Measurements from ENCODE around the gene IL18BP.

IL18BP gene

DNA sequence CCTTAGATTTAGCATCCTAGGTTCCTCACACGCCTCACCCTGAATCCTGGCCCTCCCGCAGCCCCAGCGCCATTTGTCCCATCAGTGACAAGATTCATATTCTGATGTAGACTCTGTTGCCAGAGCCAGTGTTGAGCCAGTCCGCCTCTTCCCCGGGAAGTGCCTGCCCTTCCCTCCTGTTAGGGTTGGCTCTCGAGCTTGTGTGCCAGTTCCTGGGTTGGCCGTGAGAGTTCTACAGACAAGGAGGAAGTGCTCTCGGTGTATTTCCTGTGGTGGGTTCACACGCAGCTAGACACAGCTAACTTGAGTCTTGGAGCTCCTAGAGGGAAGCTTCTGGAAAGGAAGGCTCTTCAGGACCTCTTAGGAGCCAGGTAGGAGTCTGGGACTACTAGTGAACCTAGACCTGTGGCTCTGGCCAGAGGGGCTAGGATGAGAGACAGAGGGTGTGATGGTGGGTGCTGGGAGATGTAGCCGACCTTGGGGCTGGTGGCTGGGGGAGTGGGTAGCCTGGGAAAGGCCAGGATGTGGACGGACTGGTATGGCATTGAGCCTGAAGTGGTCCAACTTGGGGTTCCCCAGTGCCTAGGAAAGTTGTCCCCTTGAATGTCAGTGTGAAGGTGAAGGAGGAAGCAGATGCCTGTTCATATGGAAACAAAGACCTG, at the start of gene IL18BP:
IL18BP (plus strand) TSS at position 261 of the 662 bp plus-strand sequence. CDS start 1,076 bp downstream, outside the sequence.
- DNase-seq = no peak

DNA sequence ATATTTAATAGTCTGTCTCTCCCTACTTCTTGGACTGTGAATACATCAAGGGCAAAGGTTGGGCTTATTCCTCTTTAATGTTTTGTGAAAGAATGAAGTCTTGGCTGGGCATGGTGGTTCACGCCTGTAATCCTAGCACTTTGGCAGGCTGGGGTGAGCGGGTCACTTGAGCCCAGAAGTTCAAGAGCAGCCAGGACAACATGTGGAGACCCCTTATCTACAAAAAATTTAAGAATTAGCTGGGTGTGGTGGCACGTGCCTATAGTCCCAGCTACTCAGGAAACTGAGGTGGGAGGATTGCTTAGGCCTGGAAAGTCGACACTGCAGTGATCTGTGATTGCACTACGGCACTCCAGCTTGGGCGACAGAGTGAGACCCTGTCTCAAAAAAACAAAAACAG, 49.7 kb upstream of the IL18BP start:
- no peak for DNase-seq

- DNase-seq = no peak
Observed at GRCh38 chr11:71951741-71952310, 46.9 kb upstream of the IL18BP start.

GRCh38 chr11:71955898-71956456, 42.7 kb upstream of the IL18BP start:
- no peak for DNase-seq

DNA sequence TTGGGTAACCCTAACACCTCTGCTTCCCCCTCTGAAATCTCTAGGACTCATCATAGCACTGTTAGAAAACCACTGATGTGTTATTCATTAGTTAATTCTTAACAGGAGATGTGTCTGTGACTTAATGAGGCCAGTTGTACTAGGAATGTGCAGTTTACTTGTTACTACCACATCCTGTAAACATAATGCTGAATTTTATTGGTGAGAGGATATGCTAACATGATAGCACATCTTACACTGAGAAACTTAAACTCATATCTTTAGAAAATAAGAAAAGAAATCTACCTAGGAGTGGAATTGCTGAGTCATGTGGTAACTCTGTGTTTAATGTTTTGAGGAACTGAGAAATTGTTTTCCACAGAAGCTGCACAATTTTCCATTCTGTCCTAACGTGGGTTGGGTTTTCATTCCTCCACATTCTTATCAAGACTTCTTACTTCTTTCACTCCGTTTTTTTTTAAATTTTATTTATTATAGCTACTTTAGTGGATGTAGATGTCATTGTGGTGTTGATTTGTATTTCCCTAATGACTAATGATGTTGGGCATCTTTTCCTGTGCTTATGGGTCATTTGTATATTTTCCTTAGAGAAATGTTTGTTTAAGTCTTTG, 36.2 kb upstream of the IL18BP start:
- no peak for DNase-seq

- DNase-seq = no peak
Observed at GRCh38 chr11:71963468-71963867, 35.2 kb upstream of the IL18BP start.

GRCh38 chr11:71964641-71965040, 34.1 kb upstream of the IL18BP start:
- no peak for DNase-seq

DNA sequence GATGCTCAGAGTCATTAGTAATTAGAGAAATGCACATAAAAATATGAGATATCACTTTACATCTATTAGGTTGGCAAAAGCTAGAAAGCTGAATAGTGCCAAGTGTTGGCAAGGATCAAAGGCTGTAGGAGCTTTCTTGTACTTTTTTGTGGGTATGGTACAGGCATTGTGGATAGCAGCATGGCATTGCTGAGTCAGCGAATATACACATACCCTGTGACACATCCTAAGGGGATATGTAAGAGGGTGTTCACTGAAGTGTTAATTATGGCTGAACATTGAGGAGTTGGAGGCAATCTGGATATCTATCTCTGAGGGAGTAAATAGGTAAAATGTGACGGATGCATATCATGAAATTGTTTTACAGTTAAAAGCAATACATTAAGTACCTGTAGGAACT, 27.0 kb upstream of the IL18BP start:
- DNase-seq = no peak

- no peak for DNase-seq
Observed at GRCh38 chr11:71976551-71976950, 22.2 kb upstream of the IL18BP start.

DNA sequence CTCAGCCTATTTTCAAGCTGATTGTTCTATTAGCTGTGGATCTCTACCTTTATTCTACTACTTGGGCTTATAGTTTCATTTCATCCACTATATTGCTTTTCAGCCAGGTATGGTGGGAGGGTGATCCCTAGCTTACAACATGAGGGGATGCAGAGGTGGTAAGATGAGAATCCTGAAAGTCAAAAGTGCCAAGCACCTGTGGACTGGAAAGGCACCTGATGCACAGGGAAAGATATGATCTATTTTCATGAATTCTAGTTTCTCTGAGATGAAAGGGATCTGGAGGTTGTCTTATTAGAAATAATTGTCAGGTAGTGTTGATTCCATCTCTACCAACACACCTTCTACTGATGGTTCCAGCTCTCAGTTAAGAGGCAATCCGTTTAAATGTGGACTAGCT, 21.6 kb upstream of the IL18BP start:
- DNase-seq = no peak

DNA sequence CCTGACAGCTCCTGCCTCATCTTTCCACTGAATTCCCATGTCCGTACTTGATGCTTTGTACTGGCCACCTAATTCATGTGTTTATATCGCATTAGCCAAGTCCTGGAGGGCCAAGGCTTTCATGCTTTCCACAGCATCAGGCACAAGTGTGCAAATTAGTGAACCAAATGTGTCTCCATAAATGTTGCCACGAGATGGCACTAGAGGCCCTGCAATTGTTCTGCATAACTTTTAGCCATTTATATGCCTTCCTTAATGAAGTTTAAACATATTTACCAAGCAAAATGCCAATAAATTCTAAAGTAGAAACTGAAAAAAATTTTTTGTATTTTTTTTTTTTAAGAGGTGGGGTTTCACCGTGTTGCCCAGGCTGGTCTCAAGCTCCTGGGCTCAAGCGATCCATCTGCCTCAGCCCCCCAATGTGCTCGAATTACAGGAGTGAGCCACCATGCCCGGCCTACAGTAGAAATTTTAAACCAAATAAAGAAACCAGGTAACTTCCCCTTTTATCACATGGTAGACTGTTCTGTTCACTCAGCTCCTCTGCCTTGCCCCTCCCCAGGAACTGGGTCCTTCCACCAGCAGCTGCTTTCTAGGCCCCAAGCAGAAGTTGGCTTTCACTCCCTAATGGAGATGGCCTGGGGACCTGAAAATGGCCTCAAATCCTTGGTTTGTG, 20.8 kb upstream of the IL18BP start:
- no peak for DNase-seq

GRCh38 chr11:71979094-71979493, 19.6 kb upstream of the IL18BP start:
- DNase-seq = no peak

DNA sequence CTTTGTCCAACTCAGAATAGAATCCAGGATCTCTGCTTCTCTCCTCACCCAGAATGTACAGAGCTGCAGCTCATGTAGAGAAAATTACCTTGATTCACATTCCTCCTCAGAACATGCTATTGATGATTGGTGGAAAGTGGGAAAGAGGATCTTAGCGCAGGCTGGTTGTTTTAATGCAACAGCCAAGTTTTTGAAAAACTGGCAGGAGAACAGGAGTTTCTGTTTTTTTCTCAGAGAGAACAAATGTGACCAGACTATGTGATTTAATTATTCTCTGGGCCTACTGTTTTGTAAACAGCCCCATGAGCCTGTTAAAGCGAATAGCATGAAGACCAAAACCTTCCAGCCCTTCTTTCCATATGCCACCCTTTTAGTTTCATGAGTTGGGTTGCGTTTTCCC, 19.1 kb upstream of the IL18BP start:
- no peak for DNase-seq

GRCh38 chr11:71986131-71986530, 12.6 kb upstream of the IL18BP start:
- no peak for DNase-seq

- DNase-seq = no peak
Observed at GRCh38 chr11:71987521-71987920, 11.2 kb upstream of the IL18BP start.

GRCh38 chr11:71988050-71988449, 10.7 kb upstream of the IL18BP start:
- DNase-seq = no peak

- DNase-seq = no peak
Observed at GRCh38 chr11:71990701-71991100, 8.0 kb upstream of the IL18BP start.

DNA sequence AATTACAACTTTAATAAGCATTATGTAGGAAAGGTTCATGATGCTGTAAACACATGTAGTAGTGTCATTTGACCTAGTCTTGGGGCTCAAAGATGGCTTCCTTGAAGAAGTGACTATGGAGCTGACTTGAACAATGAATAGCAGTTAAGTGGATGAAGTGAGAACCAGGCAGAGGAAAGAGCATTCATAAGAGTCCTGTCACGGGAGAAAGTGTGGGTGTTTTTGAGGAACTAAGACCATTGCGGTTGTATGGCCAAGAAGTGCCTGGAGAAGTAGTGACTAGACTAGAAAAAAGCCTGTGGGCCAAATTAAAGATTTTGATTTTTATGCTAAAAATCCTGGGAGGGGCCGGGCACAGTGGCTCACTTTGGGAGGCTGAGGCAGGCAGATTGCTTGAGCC, 7.2 kb upstream of the IL18BP start:
- no peak for DNase-seq

GRCh38 chr11:71992136-71992730, 6.5 kb upstream of the IL18BP start:
- no peak for DNase-seq

- DNase-seq = no peak
Observed at GRCh38 chr11:71994786-71995185, 3.9 kb upstream of the IL18BP start.

DNA sequence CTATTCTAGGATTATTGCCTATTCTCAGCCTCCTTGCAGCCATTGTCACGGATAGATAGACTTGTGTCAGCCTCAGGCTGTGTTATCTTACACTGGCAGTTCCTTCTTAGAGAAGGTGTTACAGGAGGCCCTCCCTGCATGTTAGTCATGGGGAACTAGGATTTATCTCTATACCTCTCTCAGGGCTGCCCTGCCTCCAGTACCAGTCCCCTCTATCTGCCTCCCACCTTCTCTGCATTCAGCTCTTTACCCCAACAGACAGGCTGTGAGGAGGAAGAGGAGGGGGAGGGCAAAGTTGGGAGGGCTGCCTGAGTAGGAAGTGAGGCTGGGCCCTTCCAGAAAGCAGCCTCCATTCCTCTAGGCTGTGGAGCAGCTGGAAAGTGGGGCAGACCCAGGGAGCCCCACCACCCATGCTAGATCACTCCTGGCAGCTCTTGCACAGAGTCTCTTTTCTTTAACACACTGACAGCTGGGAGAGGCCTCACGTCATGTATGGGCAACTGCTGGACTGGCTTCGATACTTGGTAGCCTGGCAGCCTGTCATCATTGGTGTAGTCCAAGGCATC, 2.9 kb upstream of the IL18BP start:
- no peak for DNase-seq

DNA sequence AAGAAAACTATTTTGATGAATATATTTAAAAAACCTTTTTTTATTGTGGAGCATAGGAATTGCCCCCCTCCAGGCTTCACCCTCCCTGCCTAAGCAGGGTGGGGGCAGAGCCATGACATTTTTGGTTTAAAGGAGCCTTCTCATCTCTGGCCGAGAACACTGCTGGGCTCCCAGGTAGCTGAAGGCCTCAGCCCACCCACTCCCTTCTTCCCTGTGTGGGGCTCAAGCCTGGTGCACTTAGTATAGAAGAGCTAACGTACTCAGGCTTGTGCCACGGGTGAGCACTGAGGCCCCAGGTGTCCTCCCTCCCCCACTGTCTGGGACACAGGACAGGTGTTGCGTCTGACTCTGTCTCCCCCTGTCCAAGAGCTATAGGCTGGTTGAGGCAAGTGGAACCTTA, 2.2 kb upstream of the IL18BP start:
- no peak for DNase-seq

GRCh38 chr11:71996946-71997345, 1.8 kb upstream of the IL18BP start:
- DNase-seq = no peak
